SW480 (cell line): ENCODE measurements around the gene ZCCHC13.
"Not testable (repeated sequence)": the region's sequence is repeated elsewhere in the genome, so short reads cannot be mapped to it uniquely, and the experiment has no call there.

Experiments used
- DNase-seq: peaks from one replicate; pipeline ENCODE4 v3.0.0-alpha.2; 2016; ENCODE audit warnings: low spot score

The ZCCHC13 gene

GRCh38 chrX:74304016-74304415, at the start of gene ZCCHC13:
Gene ZCCHC13 (plus strand): TSS chrX:74304180. CDS start chrX:74304267, 87 bp downstream.
- DNase-seq: no peak

GRCh38 chrX:74258111-74258510, 45.9 kb upstream of the ZCCHC13 start:
- DNase-seq: not testable (repeated sequence)

- DNase-seq: no peak
These were observed 44.0 kb upstream of the ZCCHC13 start for GRCh38 chrX:74259885-74260491.

GRCh38 chrX:74262452-74263209, 41.3 kb upstream of the ZCCHC13 start:
- DNase-seq: no peak

GRCh38 chrX:74270393-74270792, 33.6 kb upstream of the ZCCHC13 start:
- DNase-seq: no peak

- no peak for DNase-seq
These were observed 31.8 kb upstream of the ZCCHC13 start for GRCh38 chrX:74272230-74272629.

- no peak for DNase-seq
These were observed 29.5 kb upstream of the ZCCHC13 start for GRCh38 chrX:74274516-74274915.

- DNase-seq: no peak
These were observed 26.7 kb upstream of the ZCCHC13 start for GRCh38 chrX:74277320-74277719.

GRCh38 chrX:74277846-74278245, 26.1 kb upstream of the ZCCHC13 start:
- no peak for DNase-seq

- DNase-seq: no peak
These were observed 23.2 kb upstream of the ZCCHC13 start for GRCh38 chrX:74280759-74281158.

- DNase-seq: no peak
These were observed 19.5 kb upstream of the ZCCHC13 start for GRCh38 chrX:74284391-74284952.

GRCh38 chrX:74286950-74287740, 16.8 kb upstream of the ZCCHC13 start:
- peak; percentile 11 for DNase-seq

GRCh38 chrX:74291577-74291963, 12.4 kb upstream of the ZCCHC13 start:
- no peak for DNase-seq

GRCh38 chrX:74291964-74292807, 11.8 kb upstream of the ZCCHC13 start:
- DNase-seq: peak; percentile 89

GRCh38 chrX:74292808-74293123, 11.2 kb upstream of the ZCCHC13 start:
- no peak for DNase-seq

- DNase-seq: peak; percentile 81
These were observed 10.5 kb upstream of the ZCCHC13 start for GRCh38 chrX:74293343-74293946.

GRCh38 chrX:74295101-74295500, 8.9 kb upstream of the ZCCHC13 start:
- DNase-seq: no peak

- DNase-seq: no peak
These were observed 6.2 kb upstream of the ZCCHC13 start for GRCh38 chrX:74297766-74298165.

- DNase-seq: no peak
These were observed 3.1 kb upstream of the ZCCHC13 start for GRCh38 chrX:74300869-74301268.

- DNase-seq: no peak
These were observed 14.7 kb downstream of the ZCCHC13 start for GRCh38 chrX:74318672-74319071.

- not testable (repeated sequence) for DNase-seq
These were observed 15.3 kb downstream of the ZCCHC13 start for GRCh38 chrX:74319321-74319720.
